Epithelial cell of esophagus (primary cell): Measurements from ENCODE around the gene SHANK3.

Experiments
- DNase-seq: peaks from one replicate; pipeline ENCODE4 v3.0.0; 2010; ENCODE audit warnings: low read depth
- H3K4me3 ChIP-seq: 2 replicates; pipeline ENCODE4 v1.5.1; 2011; ENCODE audit warnings: mild to moderate bottlenecking, low read length, control low read depth
- CTCF ChIP-seq: IDR thresholded peaks from 2 replicates; pipeline ENCODE4 v1.5.1; 2011; ENCODE audit warnings: low read depth, mild to moderate bottlenecking, low read length, control low read depth, inconsistent platforms; ENCODE audit not compliant: insufficient read depth; ENCODE audit errors: missing control alignments

SHANK3 gene

GRCh38 chr22:50684986-50685385 is 12.4 kb downstream of the SHANK3 start:
- H3K4me3 ChIP-seq: no peak overlapping the region
- no peak for DNase-seq
- no peak for TF ChIP-seq CTCF

- DNase-seq: no peak
- TF ChIP-seq CTCF: no peak
Measured at GRCh38 chr22:50686794-50687193, 14.2 kb downstream of the SHANK3 start.

GRCh38 chr22:50687829-50688228 is 15.2 kb downstream of the SHANK3 start:
- TF ChIP-seq CTCF: no peak
- DNase-seq: no peak
- no peak overlapping the region for H3K4me3 ChIP-seq

More at GRCh38 chr22:50686794-50687193, 14.2 kb downstream of the SHANK3 start:
- no peak overlapping the region for H3K4me3 ChIP-seq

- no peak for DNase-seq
- no peak for TF ChIP-seq CTCF
- H3K4me3 ChIP-seq: no peak overlapping the region
Measured at GRCh38 chr22:50688448-50688847, 15.8 kb downstream of the SHANK3 start.

GRCh38 chr22:50691521-50691920 is 18.9 kb downstream of the SHANK3 start:
- DNase-seq: peak; percentile 50
- no peak overlapping the region for H3K4me3 ChIP-seq
- peak; percentile 67 for TF ChIP-seq CTCF

GRCh38 chr22:50693462-50693861 is 20.8 kb downstream of the SHANK3 start:
- no peak for DNase-seq
- H3K4me3 ChIP-seq: no peak overlapping the region
- no peak for TF ChIP-seq CTCF

GRCh38 chr22:50694099-50694605 is 21.5 kb downstream of the SHANK3 start:
- peak; percentile 40 for DNase-seq
- TF ChIP-seq CTCF: peak; percentile 17
- H3K4me3 ChIP-seq: no peak overlapping the region
